Activated naive CD4-positive, alpha-beta T cell treated with Interleukin-2 at 50 U/mL for 16 hours (primary cell): ENCODE measurements around the gene DENND4A.
"Not testable (repeated sequence)": the region's sequence is repeated elsewhere in the genome, so short reads cannot be mapped to it uniquely, and the experiment has no call there.

Experiments used
- DNase-seq: peaks from one replicate; pipeline ENCODE4 v3.0.0-alpha.2; 2020

Gene DENND4A

DNA sequence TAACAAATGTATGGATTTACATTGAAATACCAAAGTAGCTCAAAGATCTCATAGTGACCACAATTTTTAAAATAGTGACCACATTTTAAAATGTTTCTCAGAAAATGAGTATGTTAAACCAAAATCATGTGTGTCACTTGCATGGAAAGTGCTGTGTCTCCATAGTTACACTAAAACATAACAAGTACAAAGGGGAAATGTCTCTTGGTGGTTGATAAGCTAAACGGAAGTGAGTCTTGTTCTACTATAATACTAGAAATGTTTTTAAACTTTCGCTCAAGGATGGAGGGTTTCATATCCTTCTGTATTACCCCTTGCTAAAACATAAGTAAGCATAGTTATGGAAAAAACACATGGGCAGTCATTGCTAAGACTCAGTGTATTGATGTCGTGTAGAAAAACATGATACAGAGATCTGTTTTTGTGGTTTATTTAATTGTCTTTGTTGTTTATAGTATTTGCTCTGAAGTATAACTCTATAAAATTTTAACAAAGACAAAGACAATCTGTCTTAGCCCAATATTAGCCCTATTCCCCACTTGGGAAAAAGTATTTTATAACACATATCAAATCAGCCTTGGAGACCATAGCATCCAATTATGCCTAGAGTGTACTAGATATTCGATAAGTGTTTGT lies 27.0 kb upstream of the DENND4A start:
- DNase-seq = no peak

DNA sequence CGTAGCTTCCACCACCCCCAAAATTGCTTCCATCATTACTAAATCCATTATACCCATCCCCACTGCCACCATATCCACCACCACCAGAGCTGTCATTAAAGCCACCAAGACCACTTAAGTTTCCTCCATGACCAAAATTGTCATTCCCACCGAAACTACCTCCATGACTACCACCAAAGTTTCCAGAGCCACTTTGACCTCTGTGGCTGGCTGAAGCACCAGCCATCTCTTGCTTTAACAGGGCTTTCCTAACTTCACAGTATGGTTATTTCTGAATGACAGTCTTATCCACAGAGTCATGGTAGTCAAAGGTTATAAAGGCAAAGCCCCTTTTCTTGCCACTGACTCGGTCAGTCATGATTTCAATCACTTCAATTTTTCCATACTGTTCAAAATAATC lies 24.3 kb upstream of the DENND4A start:
- no peak for DNase-seq

DNA sequence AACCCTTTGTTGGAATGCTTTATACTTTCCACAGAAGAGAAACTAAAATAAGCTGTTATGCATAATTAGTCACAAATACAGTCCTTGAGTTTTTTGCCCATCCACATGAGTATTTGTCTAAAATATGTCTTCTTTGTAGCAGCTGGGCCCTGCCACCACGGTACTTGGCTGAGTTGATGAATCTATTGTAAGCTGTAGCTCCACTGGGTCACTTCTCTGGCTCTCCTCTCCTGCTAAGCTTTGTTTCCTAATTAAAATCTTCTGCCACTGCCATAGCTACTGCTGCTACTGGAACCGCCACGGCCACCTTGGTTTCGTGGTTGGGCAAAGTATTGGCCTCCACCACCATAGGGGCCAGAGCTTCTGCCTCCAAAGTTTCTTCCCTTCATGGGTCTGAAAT lies 23.9 kb upstream of the DENND4A start:
- not testable (repeated sequence) for DNase-seq

DNA sequence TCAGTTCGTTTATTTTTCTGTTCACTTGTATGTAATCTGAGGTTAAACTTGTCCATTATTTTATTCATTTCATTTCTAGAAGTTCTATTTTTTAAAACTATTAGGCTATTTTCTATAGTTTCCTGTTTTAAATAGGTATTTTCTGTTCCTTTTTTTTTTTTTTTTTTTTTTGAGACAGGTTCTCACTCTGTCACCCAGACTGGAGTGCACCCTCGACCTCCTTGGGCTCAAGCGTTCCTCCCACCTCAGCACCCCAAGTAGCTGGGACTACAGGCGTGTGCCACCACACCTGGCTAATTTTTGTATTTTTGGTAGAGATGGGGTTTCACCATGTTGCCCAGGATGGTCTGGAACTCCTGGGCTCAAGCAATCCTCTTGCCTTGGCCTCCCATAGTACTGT lies 22.2 kb upstream of the DENND4A start:
- DNase-seq = not testable (repeated sequence)

DNA sequence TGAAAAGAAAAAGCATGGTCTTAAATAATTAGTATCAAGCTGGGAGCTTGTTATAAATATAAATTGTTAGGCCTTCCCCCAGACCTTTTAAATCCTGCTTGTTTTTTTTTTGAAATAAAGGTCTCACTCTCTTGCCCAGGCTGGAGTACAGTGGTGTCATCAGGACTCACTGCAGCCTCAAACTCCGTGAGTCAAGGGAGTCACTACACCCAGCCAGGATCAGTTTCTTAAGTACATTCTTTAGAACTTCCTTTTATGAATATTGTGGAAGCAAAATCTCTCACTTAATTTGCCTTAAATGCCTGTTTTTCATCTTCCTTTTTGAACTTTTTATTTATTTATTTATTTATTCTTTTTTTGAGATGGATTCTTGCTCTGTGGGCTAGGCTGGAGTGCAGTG lies 20.8 kb upstream of the DENND4A start:
- DNase-seq = no peak

DNA sequence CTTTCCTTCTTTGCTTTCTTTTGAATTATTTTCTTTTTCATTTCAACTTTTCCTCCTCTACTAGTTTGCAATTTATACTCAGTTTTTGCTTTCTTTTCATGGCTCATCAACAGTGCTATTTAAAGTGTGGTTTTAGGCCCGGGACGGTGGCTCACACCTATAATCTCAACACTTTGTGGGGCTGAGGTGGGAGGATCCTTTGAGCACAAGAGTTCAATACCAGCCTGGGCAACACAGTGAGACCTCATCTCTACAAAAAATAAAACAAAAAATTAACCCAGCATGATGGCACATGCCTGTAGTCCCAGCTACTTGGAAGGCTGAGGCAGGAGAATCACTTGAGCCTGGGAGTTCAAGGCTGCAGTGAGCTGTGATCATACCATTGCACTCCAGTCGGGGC lies 20.4 kb upstream of the DENND4A start:
- no peak for DNase-seq

DNA sequence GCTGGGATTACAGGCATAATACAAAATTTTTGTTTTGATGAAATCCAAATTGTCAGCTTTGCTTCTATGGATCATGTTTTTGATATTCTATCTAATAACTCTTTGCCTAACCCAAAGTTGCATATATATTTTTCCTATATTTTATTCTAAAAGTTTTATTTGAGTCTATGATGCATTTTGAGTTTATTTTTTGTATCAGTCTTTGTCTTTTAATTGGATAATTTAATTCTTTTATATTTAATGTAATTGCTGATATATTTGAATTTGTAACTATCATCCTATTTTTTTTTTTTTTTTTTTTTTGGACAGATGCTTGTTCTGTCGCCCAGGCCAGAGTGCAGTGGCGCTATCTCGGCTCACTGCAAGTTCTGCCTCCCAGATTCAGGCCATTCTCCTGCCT lies 19.7 kb upstream of the DENND4A start:
- no peak for DNase-seq

DNA sequence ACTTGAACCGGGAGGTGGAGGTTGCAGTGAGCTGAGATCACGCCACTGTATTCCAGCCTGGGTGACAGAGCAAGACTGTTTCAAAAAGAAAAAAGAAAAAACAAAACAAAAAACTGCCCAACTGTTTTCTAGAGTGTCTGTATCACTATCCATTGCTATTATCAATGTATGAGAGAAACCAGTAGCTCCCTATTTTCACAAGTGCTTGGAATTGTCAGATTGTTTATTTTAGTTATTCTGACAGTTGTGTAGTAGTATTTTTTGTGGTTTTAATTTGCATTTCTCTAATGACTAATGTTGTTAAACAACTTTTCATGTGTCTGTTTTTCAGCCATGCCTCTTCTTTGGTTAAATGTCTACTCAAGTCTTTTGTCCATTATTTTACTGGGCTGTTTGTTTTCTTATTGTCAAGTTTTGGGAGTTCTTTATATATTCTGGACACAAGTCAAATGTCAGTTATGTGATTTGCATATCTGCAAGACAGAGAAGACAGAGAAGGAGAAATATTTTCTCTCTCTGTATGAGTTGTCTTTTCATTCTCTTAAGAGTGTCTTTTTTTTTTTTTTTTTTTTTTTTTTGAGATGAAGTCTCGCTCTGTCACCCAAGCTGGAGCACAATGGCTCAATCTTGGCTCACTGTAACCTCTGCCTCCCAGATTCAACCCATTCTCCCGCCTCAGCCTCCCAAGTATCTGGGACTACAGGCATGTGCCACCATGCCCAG lies 19.1 kb upstream of the DENND4A start:
- not testable (repeated sequence) for DNase-seq

DNA sequence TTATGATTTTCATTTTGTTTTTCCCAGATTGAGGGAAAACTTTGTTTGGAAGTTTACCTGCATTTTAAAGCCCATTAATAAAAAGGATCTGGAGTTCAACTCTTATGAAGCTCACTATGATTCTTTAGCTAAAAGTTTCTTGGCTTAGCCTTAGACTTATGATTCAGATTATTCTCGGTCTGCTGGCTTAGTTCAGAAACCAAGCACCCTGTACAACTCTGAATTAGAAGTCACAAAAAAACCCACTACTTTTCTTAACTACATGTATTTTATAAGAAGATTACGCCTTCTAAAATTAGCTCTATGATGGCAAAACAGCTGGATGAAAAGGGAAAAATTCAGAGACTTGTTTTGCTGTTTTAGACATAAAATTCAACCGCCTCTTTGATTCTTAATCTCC lies 14.3 kb upstream of the DENND4A start:
- DNase-seq = no peak

DNA sequence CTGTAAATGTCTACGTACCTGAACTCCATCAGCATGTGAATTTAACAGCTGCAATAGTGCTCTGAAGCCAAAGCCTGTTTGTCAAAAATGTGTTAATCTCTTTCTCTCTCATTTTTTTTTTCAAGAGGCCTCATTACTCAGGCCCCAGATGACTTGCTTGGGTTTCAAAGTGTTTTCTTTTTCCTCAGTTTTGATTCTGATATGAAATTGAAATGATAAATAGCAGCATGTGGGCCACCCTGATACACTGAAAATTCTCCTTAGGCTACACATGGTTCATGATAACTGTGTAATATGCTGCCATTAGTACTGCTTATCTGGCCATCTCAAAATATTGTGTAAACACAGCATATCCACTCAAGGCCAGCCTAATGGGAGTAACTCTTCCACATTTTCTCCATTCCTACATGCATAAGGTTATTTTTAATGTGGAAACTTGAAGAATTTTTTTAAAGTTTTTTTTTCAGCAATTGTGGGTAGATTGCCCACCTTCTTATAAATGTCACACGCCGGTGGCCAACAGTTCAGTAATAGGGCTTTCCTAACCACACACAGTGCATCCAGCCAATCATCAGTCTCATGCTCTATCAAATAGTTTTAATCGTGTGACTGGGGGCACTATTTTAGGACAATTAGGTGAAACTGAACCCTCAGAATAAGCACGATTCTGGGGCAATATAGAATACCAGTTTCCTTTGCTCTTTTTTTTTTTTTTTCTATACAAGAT lies 13.1 kb upstream of the DENND4A start:
- no peak for DNase-seq

DNA sequence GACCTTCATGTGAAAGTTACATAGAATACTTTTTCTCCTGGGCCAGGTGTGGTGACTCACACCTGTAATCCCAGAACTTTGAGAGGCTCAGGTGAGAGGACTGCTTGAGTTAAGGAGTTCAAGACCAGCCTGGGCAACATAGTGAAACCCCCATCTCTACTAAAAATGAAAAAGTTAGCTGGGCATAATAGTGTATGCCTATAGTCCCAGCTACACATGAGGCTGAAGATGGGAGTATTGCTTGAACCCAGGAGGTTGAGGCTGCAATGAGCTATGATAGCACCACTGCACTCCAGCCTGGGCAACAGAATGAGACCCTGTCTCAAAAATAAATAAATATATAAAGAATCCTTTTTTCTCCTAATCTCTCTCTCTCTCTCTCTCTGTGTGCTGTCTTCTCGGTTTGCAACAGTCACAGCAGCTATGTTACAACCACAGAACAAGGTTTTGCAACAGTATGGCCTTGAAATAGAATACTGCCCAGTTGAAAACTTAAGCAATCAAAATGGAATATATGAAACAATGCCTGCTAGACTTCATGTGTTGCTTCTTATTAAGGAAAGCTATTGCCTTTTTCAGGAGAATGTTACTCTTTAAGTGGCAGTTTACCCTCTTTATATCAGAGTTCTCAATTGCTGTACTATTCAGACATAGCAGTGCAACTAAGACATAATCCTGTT lies 12.3 kb upstream of the DENND4A start:
- DNase-seq = no peak

DNA sequence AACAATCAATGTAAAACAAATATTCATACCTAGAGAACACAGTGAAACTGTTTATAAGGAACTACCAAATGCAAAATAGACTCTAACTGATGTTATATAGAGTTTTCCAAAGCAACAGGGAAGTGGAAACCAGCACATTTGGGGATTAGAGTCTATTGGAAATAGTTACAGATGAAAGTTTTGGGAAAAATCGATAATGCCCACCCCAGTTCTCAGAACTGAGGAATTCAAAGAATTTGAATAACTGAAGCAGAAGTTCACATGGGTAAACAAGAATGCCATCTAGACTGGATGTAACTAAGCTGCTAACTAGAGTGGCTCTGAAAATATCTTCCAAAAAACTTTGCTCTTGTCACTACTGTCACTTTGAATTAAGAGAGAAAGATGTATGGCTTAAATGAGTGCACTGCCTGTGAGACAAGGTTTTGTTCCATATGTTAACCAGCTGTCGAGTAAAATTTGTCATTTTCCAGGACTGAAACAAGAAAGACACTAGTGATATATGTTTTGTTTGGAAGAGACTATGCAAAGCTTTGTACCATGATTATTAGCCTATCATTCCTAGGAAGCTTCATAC lies 9.2 kb upstream of the DENND4A start:
- no peak for DNase-seq

DNA sequence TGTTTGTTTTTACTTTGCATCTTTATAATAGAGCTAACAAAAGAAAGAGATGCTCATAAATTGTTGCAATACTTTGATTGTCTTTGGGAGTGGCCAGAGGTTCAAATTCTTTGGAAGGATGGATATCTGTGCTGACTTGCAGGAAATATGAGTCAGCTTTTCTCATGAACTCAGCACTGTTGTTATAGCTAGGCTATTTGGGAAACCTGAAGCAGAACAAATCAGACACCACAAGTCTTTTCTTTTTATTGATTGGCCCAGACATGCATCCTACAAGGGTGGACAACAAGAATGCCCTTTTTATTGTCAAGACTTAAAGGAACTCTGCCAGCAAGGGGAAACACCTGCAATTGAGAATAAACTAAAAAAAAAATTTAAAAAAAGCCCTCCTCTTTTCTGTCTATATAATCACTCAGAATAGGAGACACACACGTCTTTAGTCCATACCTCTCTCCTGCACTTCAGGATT lies 4.6 kb upstream of the DENND4A start:
- DNase-seq = no peak

DNA sequence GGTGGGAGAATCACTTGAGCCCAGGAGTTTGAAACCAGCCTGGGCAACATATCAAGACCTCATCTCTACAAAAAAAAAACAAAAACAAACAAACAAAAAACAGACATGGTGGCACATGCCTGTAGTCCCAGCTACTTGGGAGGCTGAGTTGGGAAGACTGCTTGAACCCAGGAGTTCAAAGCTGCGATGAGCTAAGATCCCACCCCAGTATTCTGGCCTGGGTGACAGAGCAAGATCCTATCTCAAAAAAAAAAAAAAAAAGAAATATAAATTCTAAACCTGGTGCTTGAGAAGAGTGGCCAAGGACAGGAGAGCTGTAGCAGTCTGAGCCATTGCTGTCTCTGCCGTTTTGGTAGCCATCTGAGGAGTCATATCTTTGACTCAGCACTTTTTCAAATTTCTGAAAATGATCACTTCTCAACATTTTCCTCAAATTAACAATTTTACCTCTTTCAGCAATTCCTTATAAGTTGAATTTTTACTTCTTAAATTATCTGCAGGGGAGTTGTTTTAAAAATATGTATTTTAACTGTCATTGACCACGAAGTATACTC lies 3.6 kb upstream of the DENND4A start:
- no peak for DNase-seq

DNA sequence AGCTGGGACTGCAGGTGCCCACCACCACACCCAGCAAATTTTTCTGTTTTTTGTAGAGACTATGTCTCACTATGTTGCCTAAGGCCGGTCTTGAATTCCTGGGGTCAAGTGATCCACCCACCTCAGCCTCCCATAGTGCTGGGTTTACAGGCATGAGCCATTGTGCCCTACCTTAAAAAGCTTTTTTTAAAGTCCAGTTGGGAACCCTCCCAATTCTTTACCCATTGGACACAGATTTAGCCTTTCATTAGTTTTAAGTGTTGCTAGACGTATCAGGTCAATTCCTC lies 1.7 kb upstream of the DENND4A start:
- DNase-seq = no peak

DNA sequence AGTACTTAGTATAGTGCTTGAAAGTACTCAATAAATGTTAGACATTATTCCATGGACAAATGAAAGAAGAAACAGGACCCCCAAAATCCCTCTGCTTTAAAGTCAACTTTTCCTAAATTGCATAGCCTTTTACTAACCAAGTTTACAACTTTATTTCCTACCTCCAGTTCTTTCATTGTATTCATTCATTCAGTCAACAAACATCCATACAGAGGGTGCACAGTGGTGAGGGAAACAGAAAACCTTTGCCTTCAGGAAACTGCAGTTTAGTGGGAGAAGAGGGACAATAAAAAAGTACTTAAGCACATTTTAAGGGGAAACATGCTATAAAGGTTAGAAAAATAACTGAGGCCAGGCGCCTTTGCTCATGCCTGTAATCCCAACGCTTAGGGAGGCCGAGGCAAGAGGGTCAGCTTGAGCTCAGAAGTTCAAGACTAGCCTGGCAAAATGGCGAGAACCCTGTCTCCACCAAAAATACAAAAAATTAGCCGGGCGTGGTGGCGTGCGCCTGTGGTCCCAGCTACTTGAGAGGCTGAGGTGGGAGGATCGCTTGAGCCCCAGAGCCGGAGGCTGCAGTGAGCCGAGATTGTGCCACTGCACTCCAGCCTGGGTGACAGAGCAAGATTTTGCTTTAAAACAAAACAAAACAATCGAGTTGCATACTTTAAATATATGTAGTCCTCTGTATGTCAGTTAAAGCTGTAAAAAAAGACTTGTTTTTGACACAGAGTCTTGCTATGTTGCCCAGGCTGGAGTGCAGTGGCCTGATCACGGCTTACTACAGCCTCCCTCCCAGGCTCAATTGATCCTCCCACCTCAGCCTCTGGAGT lies 1.1 kb upstream of the DENND4A start:
- no peak for DNase-seq

DNA sequence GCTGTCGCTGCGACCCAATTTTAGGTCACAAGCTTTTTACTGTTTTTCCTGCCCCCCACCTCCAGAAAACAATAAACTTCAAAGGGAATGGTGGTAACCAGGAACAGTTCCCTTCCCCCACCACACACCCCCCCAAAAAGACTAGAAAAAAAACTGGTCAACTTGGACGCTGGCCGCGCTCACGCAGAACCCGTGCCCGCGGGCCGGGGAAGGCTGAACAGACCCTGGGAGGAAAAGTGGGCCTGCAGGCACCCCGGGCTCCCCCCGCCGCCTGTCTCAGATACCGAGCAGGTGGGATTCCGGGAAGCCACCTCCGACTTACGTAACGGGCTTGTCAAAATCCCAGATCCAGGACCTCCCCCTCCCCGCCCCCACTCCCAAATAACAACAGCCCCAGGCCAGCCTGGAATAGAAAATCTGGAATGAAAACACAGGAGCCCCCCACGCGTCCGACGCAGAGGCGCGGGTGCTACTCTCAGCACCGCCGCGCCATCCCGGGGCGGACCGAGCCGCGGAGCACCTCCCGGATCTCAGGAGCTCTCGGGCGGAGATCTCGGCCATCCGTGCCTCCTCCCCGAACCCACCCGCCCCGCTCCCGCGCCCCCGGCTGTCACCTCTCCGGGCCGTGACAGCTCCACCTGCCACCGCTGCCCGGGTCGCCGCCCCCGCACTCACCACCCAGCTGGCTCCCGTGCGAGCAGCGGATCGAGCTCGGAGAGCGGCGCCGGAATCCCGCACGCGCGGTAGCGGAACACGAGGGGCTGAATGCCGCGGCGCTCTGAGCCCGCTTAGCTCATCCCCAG lies 557 bp downstream of the DENND4A start:
- DNase-seq = peak; percentile 56

DNA sequence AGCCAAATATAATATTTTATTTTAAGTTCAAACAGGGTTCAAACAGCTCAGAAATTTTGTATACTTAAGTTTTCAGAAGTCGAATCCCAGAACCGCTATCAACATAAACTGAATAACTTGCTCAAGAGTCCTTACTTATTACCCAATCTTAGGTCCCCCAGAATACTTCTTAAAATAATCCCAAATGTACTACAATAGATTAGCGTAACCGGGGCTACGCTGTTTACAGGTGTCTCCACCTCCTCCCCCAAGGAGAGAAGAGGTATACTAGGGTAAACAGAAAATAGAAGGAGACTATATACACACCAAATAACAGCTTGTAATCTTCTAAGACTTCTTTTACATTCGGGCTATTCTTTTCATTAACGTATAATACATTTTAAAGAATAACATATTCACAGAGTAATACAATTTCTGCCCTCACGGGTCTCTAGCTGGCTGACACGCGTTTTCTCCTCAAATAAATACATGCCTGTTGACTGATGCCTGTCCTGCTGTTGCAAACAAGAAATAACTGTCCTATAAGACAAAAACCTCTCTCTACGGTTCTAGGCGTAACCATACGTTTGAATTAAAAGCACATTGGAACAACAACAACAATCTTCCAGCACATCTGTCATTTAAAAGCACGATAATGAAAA lies 1.3 kb downstream of the DENND4A start:
- no peak for DNase-seq

DNA sequence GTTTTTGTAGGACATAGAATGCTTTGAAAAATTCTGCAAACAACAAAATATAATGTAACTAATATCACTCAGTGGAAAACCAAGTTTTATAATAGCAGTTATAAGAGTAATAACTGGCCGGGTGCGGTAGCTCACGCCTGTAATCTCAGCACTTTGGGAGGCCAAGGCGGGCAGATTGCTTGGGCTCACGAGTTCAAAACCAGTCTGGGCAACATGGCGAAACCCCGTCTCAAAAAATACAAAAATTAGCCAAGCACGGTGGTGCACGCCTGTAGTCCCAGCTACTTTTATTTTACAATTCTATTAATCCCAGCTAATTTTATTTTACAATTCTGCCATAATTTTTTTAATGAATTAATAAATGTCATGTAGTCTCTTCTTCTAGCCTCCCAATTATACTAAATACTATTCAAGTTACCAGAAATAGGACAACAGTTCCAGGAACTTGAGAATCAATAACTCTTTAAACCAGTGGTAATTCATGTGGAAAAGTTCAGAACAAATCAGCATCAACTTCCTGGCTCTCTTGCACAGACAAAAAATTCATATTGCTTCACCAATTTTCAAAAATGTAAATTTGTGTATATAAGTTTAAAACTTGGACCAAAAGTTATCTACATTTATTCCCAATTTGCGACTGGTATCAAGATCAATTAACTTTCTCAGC lies 2.2 kb downstream of the DENND4A start:
- DNase-seq = no peak

DNA sequence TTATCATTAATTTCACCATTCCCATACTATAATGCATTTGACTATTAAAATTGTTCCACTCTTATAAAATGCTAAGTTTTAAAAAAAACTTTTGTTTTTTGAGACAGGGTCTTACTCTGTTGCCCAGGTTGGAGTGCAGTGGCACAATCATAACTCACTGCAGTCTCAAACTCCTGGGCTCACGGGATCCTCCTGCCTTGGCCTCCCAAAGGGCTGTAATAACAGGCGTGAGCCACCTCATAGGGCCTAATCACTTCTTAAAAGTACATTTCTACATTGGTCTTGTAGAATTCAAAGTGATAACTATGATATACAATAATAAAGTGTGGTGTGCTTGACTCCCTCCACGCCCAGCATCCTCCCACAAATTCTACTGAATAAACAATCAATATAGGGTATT lies 3.0 kb downstream of the DENND4A start:
- no peak for DNase-seq
